GM23248 (cell line): Measurements from ENCODE around the gene SCAMP2. TPM values are rescaled to one million over a fixed set of nuclear protein-coding genes. Genes with fewer than 3 reads are reported as not detected.

ENCODE experiments used
- DNase-seq: peaks from one replicate; pipeline ENCODE4 v3.0.0-alpha.2; 2015
- H2AFZ ChIP-seq: fragments of 200-600 bp; sonication (generic); 2 replicates; pipeline ENCODE4 v1.6.1; 2016; ENCODE audit warnings: antibody characterized with exemption
- H3F3A ChIP-seq: fragments of 200-600 bp; sonication (generic); 2 replicates; pipeline ENCODE4 v1.6.1; 2016; ENCODE audit warnings: mild to moderate bottlenecking, antibody characterized with exemption, mixed run types; ENCODE audit not compliant: insufficient read depth
- H3K27ac ChIP-seq: fragments of 200-600 bp; sonication (generic); 2 replicates; pipeline ENCODE4 v1.5.1; 2016; ENCODE audit warnings: mild to moderate bottlenecking
- H3K27me3 ChIP-seq: fragments of 200-600 bp; sonication (generic); replicated peaks from 2 replicates; pipeline ENCODE4 v1.6.1; 2016; ENCODE audit warnings: mild to moderate bottlenecking; ENCODE audit not compliant: insufficient read depth
- H3K36me3 ChIP-seq: fragments of 200-600 bp; sonication (generic); 2 replicates; pipeline ENCODE4 v1.6.1; 2016; ENCODE audit warnings: low read depth, mild to moderate bottlenecking
- H3K4me1 ChIP-seq: fragments of 200-600 bp; sonication (generic); 2 replicates; pipeline ENCODE4 v1.6.1; 2016; ENCODE audit warnings: mild to moderate bottlenecking; ENCODE audit not compliant: insufficient read depth
- H3K4me2 ChIP-seq: fragments of 200-600 bp; sonication (generic); one replicate; pipeline ENCODE4 v1.6.1; 2016; ENCODE audit warnings: mild to moderate bottlenecking; ENCODE audit not compliant: unreplicated experiment
- H3K4me3 ChIP-seq: fragments of 200-600 bp; sonication (generic); 2 replicates; pipeline ENCODE4 v1.5.1; 2016; ENCODE audit warnings: mild to moderate bottlenecking
- H3K79me2 ChIP-seq: fragments of 200-600 bp; sonication (generic); 2 replicates; pipeline ENCODE4 v1.6.1; 2016; ENCODE audit warnings: mild to moderate bottlenecking; ENCODE audit not compliant: insufficient read depth
- H3K9ac ChIP-seq: fragments of 200-600 bp; sonication (generic); 2 replicates; pipeline ENCODE4 v1.6.1; 2016; ENCODE audit warnings: mild to moderate bottlenecking
- H3K9me2 ChIP-seq: fragments of 200-600 bp; sonication (generic); 2 replicates; pipeline ENCODE4 v1.6.1; 2016; ENCODE audit warnings: mixed run types, mild to moderate bottlenecking, moderate library complexity; ENCODE audit not compliant: insufficient read depth
- H3K9me3 ChIP-seq: fragments of 200-600 bp; sonication (generic); one replicate; pipeline ENCODE4 v1.6.1; 2017; ENCODE audit warnings: low read depth
- H4K20me1 ChIP-seq: fragments of 200-600 bp; sonication (generic); 2 replicates; pipeline ENCODE4 v1.6.0; 2016; ENCODE audit not compliant: insufficient read depth
- EZH2 ChIP-seq: fragments of 200-600 bp; sonication (generic); IDR thresholded peaks from 2 replicates; pipeline ENCODE4 v1.6.1; 2018; ENCODE audit warnings: antibody characterized with exemption, mild to moderate bottlenecking; ENCODE audit not compliant: insufficient read depth, poor library complexity, severe bottlenecking
- EZH2phosphoT487 ChIP-seq: fragments of 200-600 bp; sonication (generic); IDR thresholded peaks from 2 replicates; pipeline ENCODE4 v1.6.1; 2018; ENCODE audit warnings: antibody characterized with exemption, moderate library complexity, mild to moderate bottlenecking, low read depth; ENCODE audit not compliant: insufficient read depth
- WGBS, 2 experiments: methylation state at CpG; one replicate each; pipeline ENCODE4 v1.1.6; 2015 to 2017; ENCODE audit warnings: low lambda C conversion rate in 2 of 2, low coverage in 1 of 2; ENCODE audit errors: missing lambda C conversion rate in 2 of 2; 5-methylcytosine and 5-hydroxymethylcytosine counted together
- in situ Hi-C: fragments of 300-500 bp; cut with MboI; formaldehyde crosslinking; loops from 2 replicates; pipeline ENCODE4 v1.15.0; 2020
- polyA plus RNA-seq: library from polyadenylated mRNA; unstranded; fragments of >200 nt; fragmentation: Nextera tagmentation; extraction: Ambion mirVana; gene quantifications from 2 replicates; pipeline ENCODE4 v1.2.1, GENCODE V29; 2016
- total RNA-seq: library from RNA; depleted of rRNA; stranded (reverse); fragments of >200 nt; shearing (Covaris generic); gene quantifications from 2 replicates; pipeline ENCODE4 v1.2.3, GENCODE V29; 2014

SCAMP2 gene
- total and polyA plus RNA-seq, 2 experiments from 2014 or later: 28.7 to 83.0 TPM

DNA sequence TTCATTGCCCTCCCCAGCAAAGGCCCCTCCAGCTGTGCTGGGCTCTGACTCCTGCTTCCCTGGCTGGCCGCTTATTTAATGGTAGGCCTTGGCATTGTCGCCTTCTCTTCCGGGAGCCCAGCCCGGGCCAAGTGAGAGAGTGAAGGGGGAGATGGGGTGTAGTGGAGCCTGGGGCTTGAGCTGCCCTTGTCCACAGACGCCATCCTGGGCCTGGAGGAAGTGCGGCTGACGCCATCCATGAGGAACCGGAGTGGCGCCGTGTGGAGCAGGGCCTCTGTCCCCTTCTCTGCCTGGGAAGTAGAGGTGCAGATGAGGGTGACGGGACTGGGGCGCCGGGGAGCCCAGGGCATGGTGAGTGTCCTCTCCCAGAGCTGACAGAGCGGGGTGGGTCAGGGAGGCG, 57.2 kb downstream of the SCAMP2 start:
- Histone ChIP-seq H2AFZ (no peak overlapping the region), H3K27me3 (no peaks in the 10 kb centered on the region), H3K4me1 (no peaks in the 10 kb centered on the region; the same call in 1 of the 2 replicates), H3K9ac (no peak overlapping the region), H3K4me3 (no peak overlapping the region), H3F3A (no peaks in the 10 kb centered on the region), H3K9me2 (no peaks in the 10 kb centered on the region), H3K27ac (no peak overlapping the region), H3K79me2 (no peaks in the 10 kb centered on the region), H3K36me3 (no peaks in the 10 kb centered on the region), H4K20me1 (no peaks in the 10 kb centered on the region), H3K4me2 (no peak overlapping the region), H3K9me3 (no peaks in the 10 kb centered on the region)
- DNase-seq: no peak
- WGBS, 2 experiments: 85 to 87% methylated on average over 12 to 15 of the region's 15 CpGs
- no peak for TF ChIP-seq EZH2
- no peak for TF ChIP-seq EZH2phosphoT487
- in situ Hi-C loops: no loop called here

DNA sequence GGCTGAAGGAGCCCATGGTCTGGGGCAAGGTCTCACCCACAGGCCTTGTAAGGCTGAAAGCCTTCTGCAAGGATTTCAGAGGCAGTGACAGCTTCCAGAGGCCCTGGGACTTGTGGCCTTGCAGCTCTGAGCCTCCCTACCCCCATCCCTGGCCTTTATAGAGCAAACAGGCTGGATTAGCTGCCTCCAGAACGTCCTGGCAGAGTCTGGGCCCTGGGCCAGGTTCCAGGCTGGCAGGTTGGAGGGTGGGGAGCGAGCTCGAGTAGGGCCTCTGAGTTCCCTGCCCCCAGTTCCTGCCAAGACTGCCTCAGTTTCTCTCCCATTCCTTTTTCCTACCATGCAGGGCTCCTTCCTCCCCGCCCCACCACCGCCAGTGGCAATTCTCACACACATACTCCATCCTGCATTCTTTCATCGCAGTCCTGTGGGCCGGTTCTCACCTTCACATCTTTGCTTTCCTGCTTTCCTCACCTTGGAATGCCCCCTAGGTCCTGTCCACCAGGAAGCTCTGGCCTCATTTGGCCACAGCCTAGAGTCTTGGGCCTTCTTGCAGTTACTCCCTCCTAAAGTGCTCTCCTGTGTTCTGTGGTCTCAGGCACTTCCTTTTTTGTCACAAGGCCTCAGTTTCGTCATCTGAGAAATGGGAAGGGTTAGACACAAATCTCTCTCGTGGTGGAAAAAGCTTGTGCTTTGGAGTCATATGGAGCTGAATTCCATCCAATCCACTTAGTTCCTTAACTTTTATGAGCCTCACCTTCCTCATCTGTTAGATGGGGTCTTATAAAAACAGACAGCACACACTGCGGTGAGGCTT, 57.8 kb downstream of the SCAMP2 start:
- H3F3A ChIP-seq: no peaks in the 10 kb centered on the region
- no peaks in the 10 kb centered on the region; the same call in 1 of the 2 replicates for H3K4me1 ChIP-seq
- 72 to 81% methylated on average over 10 of the region's 10 CpGs for WGBS, 2 experiments
- H3K27me3 ChIP-seq: no peaks in the 10 kb centered on the region
- H2AFZ ChIP-seq: no peak overlapping the region
- no peaks in the 10 kb centered on the region for H3K9me3 ChIP-seq
- no peak overlapping the region for H3K4me2 ChIP-seq
- no peaks in the 10 kb centered on the region for H4K20me1 ChIP-seq
- no peaks in the 10 kb centered on the region for H3K9me2 ChIP-seq
- no peaks in the 10 kb centered on the region for H3K79me2 ChIP-seq
- in situ Hi-C loops: no loop called here
- H3K4me3 ChIP-seq: no peak overlapping the region
- no peak for DNase-seq
- no peak for TF ChIP-seq EZH2
- no peak for TF ChIP-seq EZH2phosphoT487
- no peak overlapping the region for H3K9ac ChIP-seq
- H3K27ac ChIP-seq: no peak overlapping the region
- H3K36me3 ChIP-seq: no peaks in the 10 kb centered on the region

DNA sequence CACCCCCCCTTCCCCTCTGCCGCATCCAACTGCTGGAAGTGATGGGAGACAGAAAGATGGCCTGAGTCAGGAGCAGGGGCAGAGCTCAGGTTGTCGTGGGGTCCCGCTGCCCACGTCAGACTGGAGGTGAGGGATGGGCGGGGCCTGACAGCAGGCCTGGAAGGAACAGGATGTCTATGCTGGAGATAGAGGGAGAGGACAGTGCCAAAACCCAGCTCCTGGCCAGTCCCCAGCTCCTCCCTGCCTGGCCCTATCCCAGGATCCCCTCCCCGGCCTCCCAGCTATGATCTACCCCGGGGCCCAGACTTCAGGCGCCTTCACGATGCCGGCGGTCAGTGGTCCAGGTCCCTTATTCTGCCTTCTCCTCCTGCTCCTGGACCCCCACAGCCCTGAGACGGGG, 60.6 kb downstream of the SCAMP2 start, which contains the start of gene LMAN1L:
Gene LMAN1L, plus strand, starts transcription at position 303 of the 400 bp plus-strand sequence. Its CDS starts 20 bp downstream, at position 323.
- H3K27ac ChIP-seq: no peak within 1 kb of the TSS
- H3K4me3 ChIP-seq: no peak within 1 kb of the TSS
- H3K27me3 ChIP-seq: no peaks in the 10 kb centered on the region
- H2AFZ ChIP-seq: no peak within 1 kb of the TSS
- no peaks in the 10 kb centered on the region for H3K9me2 ChIP-seq
- no peaks in the 10 kb centered on the region for H3F3A ChIP-seq
- TF ChIP-seq EZH2phosphoT487 (no peak), EZH2 (no peak)
- no peaks in the 10 kb centered on the region for H3K79me2 ChIP-seq
- H3K36me3 ChIP-seq: no peaks in the 10 kb centered on the region
- DNase-seq: no peak
- in situ Hi-C loops: no loop called here
- no peaks in the 10 kb centered on the region for H4K20me1 ChIP-seq
- H3K4me1 ChIP-seq: no peaks in the 10 kb centered on the region
- whole genome bisulfite sequencing, 2 experiments: 74 to 80% methylated on average over 11 to 12 of the region's 12 CpGs
- H3K9me3 ChIP-seq: no peaks in the 10 kb centered on the region
- H3K9ac ChIP-seq: no peak within 1 kb of the TSS
- H3K4me2 ChIP-seq: no peak within 1 kb of the TSS

DNA sequence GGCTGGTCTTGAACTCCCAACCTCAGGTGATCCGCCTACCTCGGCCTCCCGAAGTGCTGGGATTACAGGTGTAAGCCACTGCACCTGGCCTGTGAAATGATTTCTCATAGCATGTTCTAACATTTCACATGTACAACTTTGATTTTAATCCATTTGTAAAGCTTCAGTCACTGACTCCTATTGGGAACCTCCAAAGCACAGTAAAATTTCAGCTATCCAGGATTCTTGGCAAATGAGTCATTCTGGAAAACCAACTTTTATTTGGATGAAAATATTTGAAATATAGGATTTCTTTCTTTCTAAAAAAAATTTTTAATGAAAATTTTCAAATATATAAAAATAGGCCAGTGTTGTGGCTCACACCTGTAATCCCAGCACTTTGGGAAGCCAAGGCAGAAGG, 63.2 kb downstream of the SCAMP2 start:
- in situ Hi-C loops: no loop called here
- WGBS, 2 experiments: 87 to 90% methylated on average over 3 of the region's 3 CpGs
- DNase-seq: no peak
- H3K9ac ChIP-seq: no peak overlapping the region
- H3K79me2 ChIP-seq: no peaks in the 10 kb centered on the region
- TF ChIP-seq EZH2phosphoT487: no peak
- TF ChIP-seq EZH2: no peak
- H3K27ac ChIP-seq: no peak overlapping the region
- H3F3A ChIP-seq: no peaks in the 10 kb centered on the region
- H3K36me3 ChIP-seq: no peaks in the 10 kb centered on the region
- H3K4me1 ChIP-seq: no peaks in the 10 kb centered on the region
- H3K4me2 ChIP-seq: no peak overlapping the region
- H3K4me3 ChIP-seq: no peak overlapping the region
- H3K9me2 ChIP-seq: no peaks in the 10 kb centered on the region
- no peaks in the 10 kb centered on the region for H4K20me1 ChIP-seq
- H2AFZ ChIP-seq: no peak overlapping the region
- H3K27me3 ChIP-seq: no peaks in the 10 kb centered on the region
- H3K9me3 ChIP-seq: no peaks in the 10 kb centered on the region
